GM12878 (cell line): ENCODE measurements around the gene OR6T1. TPM values are rescaled to one million over a fixed set of nuclear protein-coding genes. Genes with fewer than 3 reads are reported as not detected.

Experiments used
- ATAC-seq: fragments of 200-7000 bp; cut with Tn5 transposase; 3 replicates; pipeline ENCODE4 v1.9.1; 2020; ENCODE audit warnings: mild to moderate bottlenecking, moderate library complexity
- BruUV-seq: library from RNA; stranded (reverse); fragments of 400-500 nt; replicated peaks from 2 replicates; lab custom pipeline; 2021; lab: Mats Ljungman, UMichigan
- CTCF ChIA-PET: fragments of 300-600 bp; sonication (Branson Sonifier 250); formaldehyde crosslinking; extraction: SDS; loops from one replicate; lab custom pipeline; 2021; ENCODE audit warnings: inconsistent platforms; lab: Yijun Ruan, JAX
- POLR2A ChIA-PET: fragments of 350-600 bp; formaldehyde crosslinking; extraction: SDS; loops from one replicate; lab custom pipeline; 2021; ENCODE audit warnings: inconsistent platforms; lab: Charles Lee
- RAD21 ChIA-PET: fragments of 300-600 bp; sonication (Branson Sonifier 250); formaldehyde crosslinking; loops from one replicate; lab custom pipeline; 2023; ENCODE audit warnings: antibody characterized with exemption; ENCODE audit not compliant: unreplicated experiment; lab: Charles Lee
- SMC1A ChIA-PET: fragments of 300-600 bp; sonication (Branson Sonifier 250); formaldehyde crosslinking; loops from one replicate; lab custom pipeline; 2023; ENCODE audit not compliant: unreplicated experiment, uncharacterized antibody; lab: Charles Lee
- DNase-seq: peaks from one replicate; pipeline ENCODE4 v3.0.0-alpha.2; 2011; ENCODE audit warnings: low read depth, low spot score
- FAIRE-seq: peaks from 3 replicates; lab custom pipeline; 2011; peaks lifted over from hg19 to GRCh38; lab: Jason Lieb, UNC
- H2AFZ ChIP-seq: 2 replicates; pipeline ENCODE4 v1.6.0; 2011; ENCODE audit warnings: low read depth, low read length, control low read depth; ENCODE audit not compliant: control insufficient read depth
- H3K27ac ChIP-seq: 2 replicates; pipeline ENCODE4 v1.5.1; 2011; ENCODE audit warnings: control low read depth; ENCODE audit not compliant: control insufficient read depth, insufficient read depth
- H3K27me3 ChIP-seq, 2 experiments: replicated peaks in 1 of 2; 2 replicates each; pipeline versions ENCODE4 v1.6.0 to v1.6.1; 2011; ENCODE audit warnings: low read length in 1 of 2; ENCODE audit not compliant: control insufficient read depth in 2 of 2, insufficient read depth in 2 of 2
- H3K36me3 ChIP-seq, 2 experiments: 2 replicates each; pipeline ENCODE4 v1.5.1; 2011; ENCODE audit warnings: low read length in 1 of 2; ENCODE audit not compliant: control insufficient read depth in 2 of 2, insufficient read depth in 2 of 2
- H3K4me1 ChIP-seq: 2 replicates; pipeline ENCODE4 v1.6.1; 2011; ENCODE audit warnings: mild to moderate bottlenecking, low read length, moderate library complexity, mixed read lengths; ENCODE audit not compliant: control insufficient read depth, insufficient read depth
- H3K4me2 ChIP-seq: 2 replicates; pipeline ENCODE4 v1.6.0; 2011; ENCODE audit warnings: control low read depth; ENCODE audit not compliant: control insufficient read depth, insufficient read depth
- H3K4me3 ChIP-seq: fragments of 200-600 bp; sonication (generic); 2 replicates; pipeline ENCODE4 v1.5.1; 2016
- H3K79me2 ChIP-seq: 2 replicates; pipeline ENCODE4 v1.6.0; 2011; ENCODE audit warnings: low read length; ENCODE audit not compliant: control insufficient read depth, insufficient read depth
- H3K9ac ChIP-seq: 2 replicates; pipeline ENCODE4 v1.8.0; 2011; ENCODE audit warnings: low read length, control low read depth, mixed read lengths; ENCODE audit not compliant: control insufficient read depth, insufficient read depth
- H3K9me3 ChIP-seq: replicated peaks from 3 replicates; pipeline ENCODE4 v1.5.1; 2011; ENCODE audit warnings: mild to moderate bottlenecking, low read length; ENCODE audit not compliant: control insufficient read depth, insufficient read depth
- H4K20me1 ChIP-seq: 2 replicates; pipeline ENCODE4 v1.6.0; 2011; ENCODE audit not compliant: control insufficient read depth, insufficient read depth
- MEF2A ChIP-seq: IDR thresholded peaks from 2 replicates; pipeline ENCODE4 v1.6.1; 2011; ENCODE audit warnings: low read depth, mild to moderate bottlenecking, low read length, moderate library complexity; ENCODE audit not compliant: insufficient read depth
- STAT1 ChIP-seq: fragments of 450-650 bp; conservative IDR thresholded peaks from 2 replicates; pipeline ENCODE4 v1.6.1; 2014; ENCODE audit warnings: antibody characterized with exemption, mild to moderate bottlenecking
- TCF12 ChIP-seq: IDR thresholded peaks from 2 replicates; pipeline ENCODE4 v1.6.1; 2011; ENCODE audit warnings: low read depth, mild to moderate bottlenecking, low read length
- ZNF217 ChIP-seq: fragments of 450-650 bp; IDR thresholded peaks from 2 replicates; pipeline ENCODE4 v1.6.1; 2017; ENCODE audit warnings: antibody characterized with exemption, mild to moderate bottlenecking
- WGBS: methylation state at CpG from one replicate; pipeline ENCODE4 v1.1.6; 2016; ENCODE audit warnings: low lambda C conversion rate; ENCODE audit not compliant: insufficient replicate concordance, insufficient coverage; ENCODE audit errors: missing lambda C conversion rate; 5-methylcytosine and 5-hydroxymethylcytosine counted together
- in situ Hi-C: fragments of 300-500 bp; cut with MboI; formaldehyde crosslinking; loops from 9 replicates; pipeline ENCODE4 v1.14.3; 2018; ENCODE audit warnings: mixed read lengths
- intact Hi-C: fragments of 100-400 bp; cut with micrococcal nuclease; formaldehyde crosslinking; loops from one replicate; pipeline ENCODE4 v1.14.2; 2022; ENCODE audit not compliant: unreplicated experiment
- polyA plus RNA-seq, 11 experiments: library from polyadenylated mRNA; depleted of rRNA in 4 of 11; unstranded in 6 of 11; stranded (reverse) in 5 of 11; fragments of >200 nt; fragmentation: Nextera tagmentation in 4 of 11; fragmentation: Illumina TruSeq in 1 of 11; extraction: Ambion mirVana in 4 of 11; extraction: Trizol in 1 of 11; gene quantifications; 1 replicate in 1 of 11; 2 replicates in 10 of 11; pipeline versions ENCODE4 v1.2.1 to v1.2.3, GENCODE V29; 2011 to 2016; ENCODE audit warnings: inconsistent platforms in 2 of 11, missing spikeins in 2 of 11, low read depth in 1 of 11
- total RNA-seq, 4 experiments: library from RNA; depleted of rRNA in 3 of 4; stranded (reverse); fragments of >200 nt in 3 of 4; fragmentation: Illumina TruSeq in 1 of 4; extraction: Trizol in 1 of 4; gene quantifications; 2 replicates each; pipeline versions ENCODE4 v1.2.1 to v1.2.3, GENCODE V29; 2013 to 2021
- TF ChIP-seq, protein P1 (sequence below): fragments of 150-350 bp; IDR thresholded peaks from 2 replicates; pipeline ENCODE4 v1.6.1; 2016; ENCODE audit warnings: low read depth, low read length
- TF ChIP-seq, protein P2 (sequence below): fragments of 450-650 bp; formaldehyde crosslinking; IDR thresholded peaks from 2 replicates; pipeline ENCODE4 v1.4.0; 2022; ENCODE audit warnings: mild to moderate bottlenecking, moderate library complexity

OR6T1 gene
- total and polyA plus RNA-seq, 10 of the 15 experiments (the other 5 are each of a cell fraction or from before 2014, with no cell fraction given) = not detected

DNA sequence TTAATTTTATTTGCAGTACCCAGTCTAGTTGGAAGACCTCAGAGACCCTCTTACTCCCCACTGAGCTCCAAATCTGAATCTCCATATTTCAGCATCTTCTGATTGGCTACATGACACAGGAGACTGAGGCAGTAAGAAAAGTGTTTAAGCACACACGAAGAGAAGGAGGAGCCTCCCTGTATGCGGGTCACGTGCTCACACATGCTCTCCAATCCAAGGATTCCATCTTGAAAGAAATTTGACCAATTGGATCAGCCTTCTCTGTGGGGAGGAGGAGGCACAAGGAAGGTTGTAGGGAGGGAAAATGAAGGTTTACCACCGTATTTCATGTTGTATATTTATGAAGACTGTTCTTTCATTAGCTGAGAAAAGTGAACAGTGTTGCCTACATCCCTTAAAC, 1.2 kb downstream of the OR6T1 start:
- DNase-seq (no peak), FAIRE-seq (no peak), ATAC-seq (no peak)
- POLR2A ChIA-PET = no interaction called here
- Histone ChIP-seq H3K9me3 (no peaks in the 10 kb centered on the region), H3K4me3 (no peak overlapping the region), H3K27ac (no peak overlapping the region), H3K4me1 (no peaks in the 10 kb centered on the region), H2AFZ (no peak overlapping the region), H3K27me3 (no peaks in the 10 kb centered on the region; a peak in 1 of 4 replicates), H3K36me3 (no peaks in the 10 kb centered on the region), H4K20me1 (no peaks in the 10 kb centered on the region), H3K9ac (no peak overlapping the region), H3K79me2 (no peaks in the 10 kb centered on the region), H3K4me2 (no peak overlapping the region)
- SMC1A ChIA-PET = no interaction called here
- RAD21 ChIA-PET = no interaction called here
- no TSS peak for BruUV-seq
- WGBS = 2% methylated on average over 4 of the region's 4 CpGs
- TF ChIP-seq, protein P1, sequence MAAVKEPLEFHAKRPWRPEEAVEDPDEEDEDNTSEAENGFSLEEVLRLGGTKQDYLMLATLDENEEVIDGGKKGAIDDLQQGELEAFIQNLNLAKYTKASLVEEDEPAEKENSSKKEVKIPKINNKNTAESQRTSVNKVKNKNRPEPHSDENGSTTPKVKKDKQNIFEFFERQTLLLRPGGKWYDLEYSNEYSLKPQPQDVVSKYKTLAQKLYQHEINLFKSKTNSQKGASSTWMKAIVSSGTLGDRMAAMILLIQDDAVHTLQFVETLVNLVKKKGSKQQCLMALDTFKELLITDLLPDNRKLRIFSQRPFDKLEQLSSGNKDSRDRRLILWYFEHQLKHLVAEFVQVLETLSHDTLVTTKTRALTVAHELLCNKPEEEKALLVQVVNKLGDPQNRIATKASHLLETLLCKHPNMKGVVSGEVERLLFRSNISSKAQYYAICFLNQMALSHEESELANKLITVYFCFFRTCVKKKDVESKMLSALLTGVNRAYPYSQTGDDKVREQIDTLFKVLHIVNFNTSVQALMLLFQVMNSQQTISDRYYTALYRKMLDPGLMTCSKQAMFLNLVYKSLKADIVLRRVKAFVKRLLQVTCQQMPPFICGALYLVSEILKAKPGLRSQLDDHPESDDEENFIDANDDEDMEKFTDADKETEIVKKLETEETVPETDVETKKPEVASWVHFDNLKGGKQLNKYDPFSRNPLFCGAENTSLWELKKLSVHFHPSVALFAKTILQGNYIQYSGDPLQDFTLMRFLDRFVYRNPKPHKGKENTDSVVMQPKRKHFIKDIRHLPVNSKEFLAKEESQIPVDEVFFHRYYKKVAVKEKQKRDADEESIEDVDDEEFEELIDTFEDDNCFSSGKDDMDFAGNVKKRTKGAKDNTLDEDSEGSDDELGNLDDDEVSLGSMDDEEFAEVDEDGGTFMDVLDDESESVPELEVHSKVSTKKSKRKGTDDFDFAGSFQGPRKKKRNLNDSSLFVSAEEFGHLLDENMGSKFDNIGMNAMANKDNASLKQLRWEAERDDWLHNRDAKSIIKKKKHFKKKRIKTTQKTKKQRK = no peak
- TF ChIP-seq, protein P2, sequence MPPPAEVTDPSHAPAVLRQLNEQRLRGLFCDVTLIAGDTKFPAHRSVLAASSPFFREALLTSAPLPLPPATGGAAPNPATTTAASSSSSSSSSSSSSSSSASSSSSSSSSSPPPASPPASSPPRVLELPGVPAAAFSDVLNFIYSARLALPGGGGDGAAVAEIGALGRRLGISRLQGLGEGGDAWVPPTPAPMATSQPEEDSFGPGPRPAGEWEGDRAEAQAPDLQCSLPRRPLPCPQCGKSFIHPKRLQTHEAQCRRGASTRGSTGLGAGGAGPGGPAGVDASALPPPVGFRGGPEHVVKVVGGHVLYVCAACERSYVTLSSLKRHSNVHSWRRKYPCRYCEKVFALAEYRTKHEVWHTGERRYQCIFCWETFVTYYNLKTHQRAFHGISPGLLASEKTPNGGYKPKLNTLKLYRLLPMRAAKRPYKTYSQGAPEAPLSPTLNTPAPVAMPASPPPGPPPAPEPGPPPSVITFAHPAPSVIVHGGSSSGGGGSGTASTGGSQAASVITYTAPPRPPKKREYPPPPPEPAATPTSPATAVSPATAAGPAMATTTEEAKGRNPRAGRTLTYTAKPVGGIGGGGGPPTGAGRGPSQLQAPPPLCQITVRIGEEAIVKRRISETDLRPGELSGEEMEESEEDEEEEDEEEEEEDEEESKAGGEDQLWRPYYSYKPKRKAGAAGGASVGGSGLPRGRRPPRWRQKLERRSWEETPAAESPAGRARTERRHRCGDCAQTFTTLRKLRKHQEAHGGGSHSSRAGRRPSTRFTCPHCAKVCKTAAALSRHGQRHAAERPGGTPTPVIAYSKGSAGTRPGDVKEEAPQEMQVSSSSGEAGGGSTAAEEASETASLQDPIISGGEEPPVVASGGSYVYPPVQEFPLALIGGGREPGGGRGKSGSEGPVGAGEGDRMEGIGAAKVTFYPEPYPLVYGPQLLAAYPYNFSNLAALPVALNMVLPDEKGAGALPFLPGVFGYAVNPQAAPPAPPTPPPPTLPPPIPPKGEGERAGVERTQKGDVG (CRISPR knock-in tag) = no peak
- TF ChIP-seq MEF2A = no peak
- no peak for TF ChIP-seq ZNF217
- no peak for TF ChIP-seq TCF12
- TF ChIP-seq STAT1 = no peak
- intact Hi-C loops = no loop called here
- in situ Hi-C loops = no loop called here
- CTCF ChIA-PET = no interaction called here
